HG02885 (cell line): ENCODE data around the gene ZNF148.
"Not testable (repeated sequence)": the region's sequence is repeated elsewhere in the genome, so short reads cannot be mapped to it uniquely, and the experiment has no call there.

Experiments used
- ATAC-seq: cut with Tn5 transposase; IDR thresholded peaks from one replicate; pipeline ENCODE4 v1.9.1; 2021; ENCODE audit warnings: mild to moderate bottlenecking; ENCODE audit not compliant: unreplicated experiment, poor library complexity

The ZNF148 gene

GRCh38 chr3:125374996-125375941 is at the start of gene ZNF148:
ZNF148 (minus strand) TSS chr3:125375325; CDS start chr3:125313640, 61,685 bp downstream.
- peak; percentile 86 for ATAC-seq

GRCh38 chr3:125418306-125418705 is 43.2 kb upstream of the ZNF148 start:
- no peak for ATAC-seq

GRCh38 chr3:125416235-125416634 is 41.1 kb upstream of the ZNF148 start:
- no peak for ATAC-seq

- ATAC-seq = no peak
Measured at GRCh38 chr3:125414669-125415068, 39.5 kb upstream of the ZNF148 start.

GRCh38 chr3:125410922-125411321 is 35.8 kb upstream of the ZNF148 start:
- ATAC-seq = no peak

GRCh38 chr3:125406070-125406469 is 30.9 kb upstream of the ZNF148 start:
- no peak for ATAC-seq

GRCh38 chr3:125405515-125405914 is 30.4 kb upstream of the ZNF148 start:
- ATAC-seq = not testable (repeated sequence)

- ATAC-seq = no peak
Measured at GRCh38 chr3:125403789-125404188, 28.7 kb upstream of the ZNF148 start.

GRCh38 chr3:125402639-125403038 is 27.5 kb upstream of the ZNF148 start:
- ATAC-seq = no peak

GRCh38 chr3:125401402-125401801 is 26.3 kb upstream of the ZNF148 start:
- ATAC-seq = no peak

GRCh38 chr3:125398952-125399351 is 23.8 kb upstream of the ZNF148 start:
- ATAC-seq = no peak

- ATAC-seq = no peak
Measured at GRCh38 chr3:125395091-125395490, 20.0 kb upstream of the ZNF148 start.

GRCh38 chr3:125394406-125394805 is 19.3 kb upstream of the ZNF148 start:
- no peak for ATAC-seq

GRCh38 chr3:125389282-125389681 is 14.2 kb upstream of the ZNF148 start:
- ATAC-seq = no peak

GRCh38 chr3:125388369-125388768 is 13.2 kb upstream of the ZNF148 start:
- ATAC-seq = not testable (repeated sequence)

- no peak for ATAC-seq
Measured at GRCh38 chr3:125386811-125387210, 11.7 kb upstream of the ZNF148 start.

GRCh38 chr3:125383744-125384143 is 8.6 kb upstream of the ZNF148 start:
- ATAC-seq = no peak

- ATAC-seq = no peak
Measured at GRCh38 chr3:125382298-125382697, 7.2 kb upstream of the ZNF148 start.

- no peak for ATAC-seq
Measured at GRCh38 chr3:125381743-125382142, 6.6 kb upstream of the ZNF148 start.

GRCh38 chr3:125381314-125381713 is 6.2 kb upstream of the ZNF148 start:
- ATAC-seq = no peak

GRCh38 chr3:125379483-125379882 is 4.4 kb upstream of the ZNF148 start:
- ATAC-seq = no peak

- ATAC-seq = no peak
Measured at GRCh38 chr3:125378762-125379161, 3.6 kb upstream of the ZNF148 start.
